HepG2 (cell line): ENCODE results near the gene TBC1D20. TPM values are rescaled to one million over a fixed set of nuclear protein-coding genes. Genes with fewer than 3 reads are reported as not detected.

Experiments
- AGO2 ChIP-seq: fragments of 200-400 bp; formaldehyde crosslinking; optimal IDR thresholded peaks from 2 replicates; pipeline ENCODE3; 2017; ENCODE audit warnings: mild to moderate bottlenecking, low read depth, low read length, moderate library complexity
- AKAP8 ChIP-seq: sonication (generic); formaldehyde crosslinking; IDR thresholded peaks from 2 replicates; pipeline ENCODE4 v1.5.1; 2020; ENCODE audit warnings: mild to moderate bottlenecking, missing genetic modification reagents
- ATF5 ChIP-seq: sonication (generic); formaldehyde crosslinking; IDR thresholded peaks from 2 replicates; pipeline ENCODE4 v1.4.0; 2020; ENCODE audit warnings: mild to moderate bottlenecking, low read depth, missing genetic modification reagents
- CENPX ChIP-seq: sonication (generic); formaldehyde crosslinking; IDR thresholded peaks from 2 replicates; pipeline ENCODE4 v1.9.0; 2021; ENCODE audit warnings: mild to moderate bottlenecking, missing genetic modification reagents, moderate library complexity
- ETV5 ChIP-seq: IDR thresholded peaks from 2 replicates; pipeline ENCODE4 v1.6.1; 2018; ENCODE audit warnings: missing biosample characterization, missing genetic modification reagents, inconsistent platforms, borderline replicate concordance
- GLMP ChIP-seq: sonication (generic); formaldehyde crosslinking; IDR thresholded peaks from 2 replicates; pipeline ENCODE4 v1.9.0; 2021; ENCODE audit warnings: missing genetic modification reagents, mild to moderate bottlenecking, borderline replicate concordance
- HNRNPLL ChIP-seq: fragments of 200-400 bp; formaldehyde crosslinking; IDR thresholded peaks from 2 replicates; pipeline ENCODE4 v1.6.1; 2017; ENCODE audit warnings: mild to moderate bottlenecking, low read depth, low read length; ENCODE audit not compliant: poor library complexity, severe bottlenecking
- NFYC ChIP-seq: IDR thresholded peaks from 2 replicates; pipeline ENCODE4 v1.6.1; 2016; ENCODE audit warnings: missing genetic modification reagents, missing compliant biosample characterization
- POLR2A ChIP-seq, 2 experiments: IDR thresholded peaks; 2 replicates each; pipeline ENCODE4 v1.6.1; 2011; ENCODE audit warnings: low read depth in 2 of 2, low read length in 2 of 2, mild to moderate bottlenecking in 1 of 2, moderate library complexity in 1 of 2; ENCODE audit not compliant: insufficient read depth in 1 of 2
- RNF219 ChIP-seq: sonication (generic); formaldehyde crosslinking; IDR thresholded peaks from 2 replicates; pipeline ENCODE4 v1.5.0; 2020; ENCODE audit warnings: mild to moderate bottlenecking, missing genetic modification reagents
- SATB2 ChIP-seq: sonication (generic); formaldehyde crosslinking; IDR thresholded peaks from 2 replicates; pipeline ENCODE4 v1.5.0; 2020; ENCODE audit warnings: missing genetic modification reagents
- SRY ChIP-seq: sonication (generic); formaldehyde crosslinking; IDR thresholded peaks from 2 replicates; pipeline ENCODE4 v1.8.0; 2022; ENCODE audit warnings: mild to moderate bottlenecking, missing genetic modification reagents
- ZFP37 ChIP-seq: sonication (generic); formaldehyde crosslinking; IDR thresholded peaks from 2 replicates; pipeline ENCODE4 v1.4.0; 2020; ENCODE audit warnings: missing genetic modification reagents, borderline replicate concordance
- ZFP91 ChIP-seq: sonication (generic); formaldehyde crosslinking; IDR thresholded peaks from 2 replicates; pipeline ENCODE4 v1.9.0; 2022; ENCODE audit warnings: missing genetic modification reagents, mild to moderate bottlenecking, borderline replicate concordance
- ZNF431 ChIP-seq: sonication (generic); formaldehyde crosslinking; IDR thresholded peaks from 2 replicates; pipeline ENCODE4 v1.9.0; 2022; ENCODE audit warnings: missing genetic modification reagents, low read depth, mild to moderate bottlenecking, borderline replicate concordance
- polyA plus RNA-seq, 8 experiments: library from polyadenylated mRNA; depleted of rRNA in 3 of 8; stranded (reverse) in 7 of 8; unstranded in 1 of 8; fragments of >200 nt; fragmentation: Illumina TruSeq in 4 of 8; extraction: Trizol in 4 of 8; gene quantifications; 2 replicates each; pipeline versions ENCODE4 v1.2.1 to v1.2.3, GENCODE V29; 2011 to 2016; ENCODE audit warnings: low read depth in 4 of 8, missing spikeins in 1 of 8, mixed read lengths in 1 of 8; ENCODE audit not compliant: insufficient read depth in 1 of 8
- total RNA-seq, 5 experiments: library from RNA; depleted of rRNA; stranded (reverse); fragments of >200 nt; fragmentation: Illumina TruSeq; extraction: Trizol; gene quantifications; 2 replicates each; pipeline ENCODE4 v1.2.3, GENCODE V29; 2016; ENCODE audit warnings: low read depth in 1 of 5

Gene TBC1D20
- total and polyA plus RNA-seq, 2 of the 13 experiments (the other 11 are each of a cell fraction or from before 2014, with no cell fraction given) = 36.6 to 47.1 TPM

GRCh38 chr20:416950-417800 is 45.2 kb downstream of the TBC1D20 start (continued):
- TF ChIP-seq GLMP (CRISPR knock-in tag) = 0 out of 2 replicates have a peak, but pooled peaks have one; percentile 62
- TF ChIP-seq SRY (CRISPR knock-in tag) = 0 out of 2 replicates have a peak, but pooled peaks have one; percentile 61
- TF ChIP-seq POLR2A (IDR thresholded peaks at IDR 0.05; ENCODE audit: insufficient read depth in 1 of 2, low read depth in 2 of 2, low read length in 2 of 2) = peak in 1 of 2 experiments; percentile 35; a peak in 1 of 4 replicates
- no peak for TF ChIP-seq ETV5
- TF ChIP-seq ZNF431 (CRISPR knock-in tag) = 0 out of 2 replicates have a peak, but pooled peaks have one; percentile 14
- no peak for TF ChIP-seq ZFP91 (CRISPR knock-in tag)
- TF ChIP-seq AGO2 = peak; percentile 86
- no peak for TF ChIP-seq HNRNPLL
- TF ChIP-seq SATB2 (CRISPR knock-in tag) = no peak
- TF ChIP-seq AKAP8 = peak; percentile 76; the same call in 1 of the 2 replicates
- TF ChIP-seq NFYC (CRISPR knock-in tag) = no peak
- TF ChIP-seq CENPX = no peak
- TF ChIP-seq ATF5 (CRISPR knock-in tag) = no peak
- TF ChIP-seq ZFP37 (CRISPR knock-in tag) = 0 out of 2 replicates have a peak, but pooled peaks have one; percentile 41
- no peak for TF ChIP-seq RNF219 (CRISPR knock-in tag)
